ENCODE measurements around the gene NDUFS6.

- TF ChIP-seq CTCF (IDR thresholded peaks at IDR 0.05) (no peak), POLR2A (IDR thresholded peaks at IDR 0.05) (no peak), POLR2AphosphoS5 (IDR thresholded peaks at IDR 0.05) (no peak)
Observed at GRCh38 chr5:1779782-1780613, 21.2 kb upstream of the NDUFS6 start.

Data from upper lobe of left lung (tissue), 4 donors.